SK-N-SH treated with all-trans-retinoic acid at 6 μM for 48 hours (cell line): ENCODE measurements around the gene SRGAP2B.
"Not testable (repeated sequence)": the region's sequence is repeated elsewhere in the genome, so short reads cannot be mapped to it uniquely, and the experiment has no call there.

Experiments
- ATAC-seq: fragments of 200-7000 bp; cut with Tn5 transposase; 3 replicates; pipeline ENCODE4 v1.9.1; 2020; ENCODE audit warnings: mild to moderate bottlenecking, moderate library complexity

The SRGAP2B gene

GRCh38 chr1:144889450-144890115 lies 205.5 kb downstream of the SRGAP2B start:
- ATAC-seq: not testable (repeated sequence)

GRCh38 chr1:144883022-144883421 lies 212.1 kb downstream of the SRGAP2B start:
- ATAC-seq: peak; percentile 20; the same call in 1 of the 3 replicates

GRCh38 chr1:144882343-144882742 lies 212.8 kb downstream of the SRGAP2B start:
- peak; percentile 52; the same call in 1 of the 3 replicates for ATAC-seq

GRCh38 chr1:144858607-144859006 lies 236.5 kb downstream of the SRGAP2B start:
- ATAC-seq: not testable (repeated sequence)
